ENCODE measurements around the gene SDK1.

Gene SDK1

DNA sequence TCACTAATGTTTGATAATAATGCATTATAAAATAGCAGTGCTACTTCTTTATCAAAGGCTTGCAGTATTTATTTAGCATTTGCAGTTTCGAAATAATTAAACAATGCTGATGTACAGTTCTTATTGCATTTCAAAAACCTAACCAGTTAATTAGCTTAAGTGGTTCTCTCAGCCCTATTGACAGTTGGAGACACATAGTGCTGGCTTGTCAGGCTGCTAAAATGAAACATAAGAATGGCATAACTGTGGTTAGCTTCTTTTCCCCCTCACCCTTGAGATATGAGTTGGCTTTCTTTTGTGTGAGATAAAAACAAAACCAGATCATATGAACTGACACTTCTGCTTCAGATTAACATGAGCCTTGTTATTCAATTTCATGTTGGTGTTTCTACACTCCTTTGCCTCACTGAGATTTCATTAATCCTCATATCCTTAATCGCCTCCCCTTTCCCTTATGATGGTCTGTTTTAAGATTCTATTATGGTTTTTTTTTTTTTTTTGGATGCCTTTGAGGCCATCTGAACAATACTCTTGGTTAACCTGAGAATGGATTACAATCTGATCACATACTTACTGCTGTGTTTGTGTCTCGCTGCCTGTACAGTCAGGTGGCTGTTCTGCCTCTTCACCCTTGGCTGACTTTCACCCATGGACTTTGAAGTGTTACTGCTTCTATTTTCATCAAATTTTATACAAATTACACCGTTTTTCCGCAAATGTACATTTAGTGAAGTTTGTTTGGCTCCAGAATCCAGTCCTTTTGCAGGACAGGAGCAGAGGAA is 108.0 kb downstream of the SDK1 start:
- no peak for DNase-seq (ENCODE audit: low spot score)

GRCh38 chr7:3412871-3413270 is 111.8 kb downstream of the SDK1 start:
- DNase-seq (ENCODE audit: low spot score) = no peak

DNA sequence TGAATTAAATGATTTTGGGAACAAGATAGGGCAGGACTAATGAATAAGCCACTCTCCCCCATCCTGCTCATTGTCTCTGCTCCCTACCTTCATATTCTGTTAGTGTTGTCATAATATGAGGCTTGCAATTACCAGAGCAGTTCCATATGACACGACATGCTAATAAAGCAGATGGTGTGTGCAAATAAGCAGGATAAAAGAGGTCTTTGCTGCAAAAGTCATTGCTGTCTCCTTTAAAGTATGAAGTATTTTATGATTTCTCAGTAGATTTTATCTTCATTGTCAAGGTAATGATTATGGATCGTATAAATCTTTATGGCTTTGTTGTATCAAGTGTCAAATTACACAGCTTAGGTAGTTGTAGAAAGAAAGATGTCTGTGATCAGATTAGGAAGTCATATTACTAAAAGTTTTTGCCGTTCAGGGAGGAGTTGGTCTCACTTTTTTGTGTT is 114.8 kb downstream of the SDK1 start:
- DNase-seq (ENCODE audit: low spot score) = no peak

DNA sequence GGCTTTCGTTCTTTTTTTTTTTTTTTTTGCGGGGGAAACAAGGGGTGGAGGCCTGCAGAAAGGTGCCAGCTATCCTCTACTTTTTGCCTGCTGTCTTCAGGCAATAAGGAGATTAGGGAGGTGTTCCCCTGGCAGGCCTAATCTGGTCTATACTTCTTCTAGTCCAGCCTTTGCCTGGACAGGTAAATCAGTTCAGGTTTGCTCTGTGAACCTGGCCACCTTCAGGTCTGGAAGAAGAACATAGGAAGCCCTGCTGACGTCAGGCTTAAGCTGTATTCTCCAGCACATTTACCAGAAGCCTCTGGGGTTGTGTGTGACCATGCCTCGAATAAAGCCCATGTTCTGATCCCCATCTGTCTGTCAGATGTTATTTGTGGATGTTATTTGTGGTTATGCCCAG is 115.4 kb downstream of the SDK1 start:
- no peak for DNase-seq (ENCODE audit: low spot score)

- DNase-seq (ENCODE audit: low spot score) = no peak
These were observed 124.0 kb downstream of the SDK1 start for GRCh38 chr7:3425087-3425486.

GRCh38 chr7:3426064-3426463 is 125.0 kb downstream of the SDK1 start:
- no peak for DNase-seq (ENCODE audit: low spot score)

DNA sequence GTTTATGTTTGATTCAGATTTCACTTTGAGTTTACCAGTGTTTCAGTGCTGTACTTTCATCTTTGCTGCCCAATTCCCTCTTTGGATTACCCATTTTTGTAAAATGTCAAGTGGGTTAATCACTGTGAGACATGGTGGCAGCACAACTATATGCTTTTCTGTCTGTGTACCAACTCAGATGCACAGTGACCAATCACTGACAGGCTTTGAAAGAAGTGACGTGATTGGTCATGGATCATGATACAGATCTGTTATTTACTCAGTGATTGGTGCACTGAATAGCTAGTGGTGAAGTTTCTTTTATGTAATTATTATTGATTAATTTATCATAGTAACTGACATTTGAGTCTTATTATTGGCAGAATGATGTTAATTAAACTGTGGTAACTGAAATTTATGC is 126.9 kb downstream of the SDK1 start:
- no peak for DNase-seq (ENCODE audit: low spot score)

- DNase-seq (ENCODE audit: low spot score) = no peak
These were observed 128.9 kb downstream of the SDK1 start for GRCh38 chr7:3429981-3430380.

DNA sequence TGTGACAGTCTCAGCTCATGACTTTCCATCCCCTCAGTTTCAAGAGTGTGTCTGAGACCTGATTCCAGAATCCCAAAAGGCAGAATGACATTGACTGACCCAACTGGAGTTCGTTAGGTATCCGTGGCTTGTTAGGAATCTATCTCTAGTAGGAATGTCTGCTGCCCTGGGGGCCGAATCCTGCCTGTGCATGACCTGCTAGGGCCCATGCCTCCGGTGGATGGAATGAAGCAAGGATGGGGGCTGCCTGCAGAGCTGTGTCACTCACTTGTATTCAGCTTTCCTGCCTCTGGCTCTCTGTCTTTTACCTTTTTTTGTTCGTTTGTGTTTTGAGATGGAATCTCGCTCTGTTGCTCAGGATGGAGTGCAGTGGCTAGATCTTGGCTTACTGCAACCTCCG is 129.5 kb downstream of the SDK1 start:
- peak; percentile 12 for DNase-seq (ENCODE audit: low spot score)

DNA sequence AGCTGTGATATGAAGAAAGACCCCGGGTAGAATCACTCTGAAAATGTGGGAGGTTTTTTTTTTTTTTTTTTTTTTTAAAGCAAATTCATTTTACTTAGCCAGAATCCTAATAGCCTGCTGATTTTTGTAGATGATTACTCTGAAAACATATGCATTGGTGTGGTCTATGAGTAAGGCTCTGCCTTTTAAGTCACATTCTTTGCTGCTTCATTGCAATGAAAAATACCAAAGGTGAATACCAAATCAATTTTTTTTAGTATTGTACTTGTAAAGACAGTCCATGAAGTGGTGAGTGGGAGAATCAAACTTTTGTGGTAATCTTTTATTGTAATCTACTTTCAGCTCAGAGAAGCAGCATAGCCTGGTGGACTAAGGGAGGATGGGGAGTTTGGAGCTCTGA is 130.3 kb downstream of the SDK1 start:
- peak; percentile 6 for DNase-seq (ENCODE audit: low spot score)

DNA sequence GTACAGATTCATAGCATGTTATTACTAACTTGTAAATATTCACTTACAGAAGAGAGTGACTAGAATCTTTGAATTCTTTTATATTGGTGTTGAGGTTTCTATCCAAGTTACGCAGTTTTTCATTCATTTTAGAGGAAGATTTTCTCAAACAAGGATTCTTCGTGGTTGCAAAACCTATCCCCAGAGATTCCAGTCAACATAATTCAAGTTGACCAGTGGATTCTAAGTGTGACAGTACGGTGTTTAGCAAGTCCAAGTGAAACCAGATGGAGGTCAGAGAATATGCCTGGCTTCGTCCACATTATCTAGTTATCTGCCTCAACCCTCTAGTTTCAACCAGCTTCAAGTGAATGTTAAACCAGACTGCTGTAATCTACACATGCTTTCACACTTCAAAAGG is 131.9 kb downstream of the SDK1 start:
- DNase-seq (ENCODE audit: low spot score) = no peak

DNA sequence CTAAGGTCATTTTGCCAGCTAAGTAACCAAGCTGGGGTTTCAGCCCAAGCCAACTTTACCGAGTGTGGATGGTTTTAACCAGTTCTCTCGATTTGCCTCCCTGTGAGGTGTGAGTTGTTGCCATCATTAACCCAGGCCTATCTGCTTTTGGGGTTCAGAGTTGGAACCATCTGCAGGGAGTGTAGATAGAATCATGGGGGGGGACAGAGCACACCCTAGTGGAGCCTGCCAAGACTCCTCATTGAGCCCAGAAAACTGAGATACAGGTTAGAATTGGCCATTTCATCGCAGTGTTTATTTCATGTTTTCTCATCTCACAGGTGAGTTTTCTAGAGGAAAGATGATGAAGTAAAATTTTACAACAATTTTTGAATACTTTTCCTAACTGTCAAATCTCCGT is 133.6 kb downstream of the SDK1 start:
- DNase-seq (ENCODE audit: low spot score) = no peak

DNA sequence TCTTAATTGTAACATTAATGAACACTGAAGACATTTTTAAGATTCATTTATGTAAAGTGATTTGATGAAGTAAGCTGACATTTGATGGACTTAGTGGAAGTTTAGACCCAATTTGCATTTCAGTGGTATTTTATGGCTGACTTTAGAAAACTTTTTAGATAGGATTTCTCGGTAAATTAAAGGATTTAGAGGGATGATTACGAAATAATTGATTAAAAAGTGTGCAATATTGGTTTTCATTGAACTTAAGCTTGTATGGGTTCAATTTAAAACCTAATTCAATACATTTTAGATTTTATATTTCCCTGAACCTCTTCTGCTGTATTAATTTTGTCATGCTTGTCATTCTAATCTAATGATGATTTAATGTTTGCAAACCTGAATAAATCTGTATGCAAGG is 135.1 kb downstream of the SDK1 start:
- DNase-seq (ENCODE audit: low spot score) = no peak

- DNase-seq (ENCODE audit: low spot score) = no peak
These were observed 135.7 kb downstream of the SDK1 start for GRCh38 chr7:3436746-3437145.

DNA sequence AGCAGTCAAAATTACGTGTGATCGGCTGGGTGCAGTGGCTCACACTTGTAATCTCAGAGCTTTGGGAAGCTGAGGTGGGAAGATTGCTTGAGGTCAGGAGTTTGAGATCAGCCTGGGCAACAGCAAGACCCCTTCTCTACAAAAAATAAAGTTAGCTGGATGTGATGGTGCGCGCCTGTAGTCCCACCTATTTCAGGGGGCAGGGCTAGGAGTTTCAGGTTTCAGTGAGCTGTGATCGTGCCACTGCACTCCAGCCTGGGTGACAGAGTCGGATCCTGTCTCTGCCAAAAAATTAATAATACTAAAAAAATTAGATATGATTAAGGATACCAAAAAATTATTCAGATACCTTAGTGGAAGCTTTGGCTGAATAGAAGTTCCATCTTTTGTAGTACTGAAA is 136.4 kb downstream of the SDK1 start:
- DNase-seq (ENCODE audit: low spot score) = no peak

DNA sequence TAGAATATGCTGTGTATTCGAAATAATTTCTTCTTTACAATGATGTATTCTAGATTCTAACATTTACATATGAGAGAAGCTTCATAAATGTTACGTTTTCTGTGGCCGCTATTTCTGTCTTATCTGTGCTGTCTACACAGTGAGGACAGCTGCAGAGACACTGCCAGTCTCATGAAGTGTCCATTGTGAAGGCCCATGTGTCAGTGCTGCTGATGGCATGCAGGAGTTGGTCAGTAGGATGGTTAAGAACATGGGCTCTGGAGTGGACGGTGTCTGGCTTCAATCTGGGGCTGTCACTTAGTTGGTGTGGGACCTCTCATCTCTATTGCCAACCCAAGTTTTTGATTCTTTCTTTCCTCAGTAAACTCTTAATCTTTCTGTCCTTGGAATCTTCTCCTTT is 137.3 kb downstream of the SDK1 start:
- no peak for DNase-seq (ENCODE audit: low spot score)

GRCh38 chr7:3439333-3440030 is 138.4 kb downstream of the SDK1 start:
- DNase-seq (ENCODE audit: low spot score) = peak; percentile 72

GRCh38 chr7:3440509-3440908 is 139.5 kb downstream of the SDK1 start:
- no peak for DNase-seq (ENCODE audit: low spot score)

DNA sequence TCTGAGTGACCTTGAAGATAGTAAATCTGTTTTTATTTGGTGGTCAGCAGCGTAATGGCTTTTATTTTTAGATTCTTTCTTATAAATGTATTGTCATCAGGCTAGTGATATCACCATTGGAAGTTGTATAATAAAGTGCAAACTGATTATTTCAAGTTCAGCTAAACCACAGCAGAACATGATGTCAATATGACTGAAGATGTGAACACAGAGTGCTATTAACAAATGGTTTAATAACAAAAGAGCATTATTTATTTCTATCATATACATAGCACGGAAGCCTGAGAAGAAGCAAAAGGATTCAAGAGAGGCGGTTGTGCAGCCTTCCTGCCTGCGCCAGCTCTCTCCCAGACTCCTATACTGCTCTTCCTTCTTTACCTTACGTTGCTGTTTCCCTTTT is 142.7 kb downstream of the SDK1 start:
- no peak for DNase-seq (ENCODE audit: low spot score)

DNA sequence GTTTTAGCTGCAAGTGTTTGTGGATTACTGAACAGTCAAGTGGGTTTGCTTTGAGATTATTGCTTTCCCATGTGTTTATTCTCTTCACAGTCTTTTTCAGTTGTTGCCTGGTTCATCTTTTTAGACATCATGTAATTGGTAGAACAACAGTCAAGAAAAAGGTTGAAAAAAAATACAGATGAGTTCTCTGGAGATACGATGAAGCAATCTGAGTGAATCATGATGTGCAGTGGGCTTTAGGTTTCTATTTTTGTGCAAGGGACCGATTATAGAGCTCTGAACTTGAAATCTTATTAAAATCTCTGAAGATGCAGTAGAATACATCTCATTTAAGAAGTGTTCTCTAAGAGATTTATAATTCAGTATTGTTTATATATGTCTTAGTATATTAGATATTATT is 145.7 kb downstream of the SDK1 start:
- DNase-seq (ENCODE audit: low spot score) = no peak

DNA sequence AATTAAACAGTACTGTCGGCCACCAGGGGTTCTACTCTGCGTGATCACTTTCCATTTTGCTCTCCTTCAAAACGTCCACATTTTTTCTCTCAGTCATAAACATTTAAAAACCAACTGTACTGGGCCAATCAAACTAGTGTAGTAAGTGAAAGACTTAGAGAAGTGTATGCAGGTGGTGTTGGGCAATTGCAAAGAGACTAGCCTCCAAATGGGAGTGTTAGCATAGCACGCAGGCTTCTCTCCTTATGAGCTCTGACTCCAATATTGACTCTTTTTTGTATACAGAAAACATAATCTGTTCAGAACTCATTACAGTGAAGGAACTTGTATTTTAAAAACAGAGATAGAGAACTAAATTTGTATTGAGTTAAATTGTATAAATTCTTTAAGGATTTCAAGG is 150.6 kb downstream of the SDK1 start:
- no peak for DNase-seq (ENCODE audit: low spot score)

GRCh38 chr7:3453398-3453797 is 152.3 kb downstream of the SDK1 start:
- no peak for DNase-seq (ENCODE audit: low spot score)

DNA sequence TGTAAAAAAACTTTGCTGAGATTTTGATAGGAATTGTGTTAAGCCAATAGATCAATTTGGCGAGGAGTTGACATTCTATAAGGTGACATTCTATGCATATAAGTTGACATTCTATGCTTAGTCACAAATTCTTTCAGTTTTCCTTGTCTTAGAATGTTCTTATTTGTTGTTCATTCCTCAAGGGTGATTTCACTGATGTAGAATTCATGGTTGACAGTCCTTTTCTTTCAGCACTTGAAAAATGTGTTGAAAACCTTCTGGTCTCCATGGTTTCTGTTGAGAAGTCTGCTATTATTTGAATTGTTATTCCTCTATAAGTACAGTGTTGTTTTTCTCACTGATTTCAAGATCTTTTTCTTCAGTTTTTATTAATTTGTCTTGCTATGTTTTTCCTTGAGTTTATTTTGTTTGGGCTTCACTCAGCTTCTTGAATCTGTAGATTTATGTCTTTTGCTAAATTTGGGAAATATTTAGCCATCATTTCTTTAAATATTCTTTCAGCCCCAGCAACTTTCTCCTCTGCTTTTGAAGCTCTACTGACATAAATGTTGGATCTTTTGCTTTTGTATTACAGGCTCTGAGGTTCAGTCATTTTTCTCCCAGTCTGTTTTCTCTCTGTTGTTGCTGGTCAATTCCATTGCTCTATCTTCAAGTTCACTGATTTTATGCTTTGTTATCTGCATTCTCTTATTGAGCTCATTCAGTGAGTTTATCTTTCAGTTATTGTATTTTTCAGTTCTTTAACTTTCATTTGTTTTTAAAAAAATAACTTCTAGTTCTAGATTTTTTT is 154.9 kb downstream of the SDK1 start:
- peak; percentile 49 for DNase-seq (ENCODE audit: low spot score)
